ENCODE results near the gene TMEM126B.

TMEM126B gene

DNA sequence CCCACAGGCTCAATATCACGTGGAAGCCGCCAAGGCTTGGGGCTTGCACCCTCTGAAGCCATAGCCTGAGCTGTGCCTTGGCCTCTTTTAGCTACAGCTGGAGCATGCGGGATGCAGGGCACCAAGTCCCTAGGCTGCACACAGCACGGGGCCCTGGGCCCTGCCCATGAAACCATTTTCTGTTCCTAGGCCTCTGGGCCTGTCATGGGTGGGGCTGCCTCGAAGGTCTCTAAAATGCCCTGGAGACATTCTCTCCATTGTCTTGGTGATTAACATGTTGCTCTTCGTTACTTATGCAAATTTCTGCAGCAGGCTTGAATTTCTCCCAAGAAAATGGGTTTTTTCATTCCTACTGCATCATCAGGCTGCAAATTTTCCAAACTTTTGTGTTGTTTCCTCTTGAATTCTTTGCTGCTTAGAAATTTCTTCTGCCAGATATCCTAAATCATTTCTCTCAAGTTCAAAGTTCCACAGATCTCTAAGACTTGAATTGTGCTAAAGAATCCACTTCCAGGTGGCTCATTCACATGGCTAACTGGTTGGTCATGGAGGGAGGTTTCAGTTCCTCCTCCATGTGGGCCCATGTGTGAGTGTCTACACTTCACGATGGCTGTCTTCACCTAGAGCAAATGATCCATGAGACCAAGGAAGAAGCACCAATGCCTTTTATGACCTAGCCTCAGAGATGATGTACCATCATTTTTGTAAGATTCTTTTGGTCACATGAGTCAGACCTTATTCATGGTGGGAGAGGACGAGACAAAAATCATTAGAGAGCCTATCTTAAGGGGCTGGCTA is 43.9 kb downstream of the TMEM126B start:
- Histone ChIP-seq H3K27me3 (ENCODE audit: insufficient read depth, low read length, poor library complexity, severe bottlenecking) (peaks cover 25% of the 10 kb centered on the region), H4K20me1 (ENCODE audit: insufficient read depth, low read length, poor library complexity, severe bottlenecking) (no peaks in the 10 kb centered on the region), H3K4me2 (ENCODE audit: low read depth, low read length, poor library complexity, severe bottlenecking) (no peak overlapping the region), H3F3A (ENCODE audit: low read depth) (no peaks in the 10 kb centered on the region), H3K9ac (ENCODE audit: low read depth, low read length, poor library complexity, severe bottlenecking) (no peak overlapping the region), H3K4me3 (ENCODE audit: low read length, poor library complexity, severe bottlenecking) (no peak overlapping the region), H3K9me3 (ENCODE audit: insufficient read depth, low read depth, low read length) (0 out of 2 replicates have a peak, but pooled peaks cover 4% of the 10 kb centered on the region), H2AFZ (ENCODE audit: low read length) (no peak overlapping the region), H3K36me3 (ENCODE audit: insufficient read depth, low read length) (no peaks in the 10 kb centered on the region), H3K9me2 (replicated peaks; ENCODE audit: low read depth, low read length) (no peaks in the 10 kb centered on the region), H3K4me1 (ENCODE audit: insufficient read depth, low read length, poor library complexity, severe bottlenecking) (no peaks in the 10 kb centered on the region), H3K79me2 (ENCODE audit: insufficient read depth, low read length) (no peaks in the 10 kb centered on the region)
- TF ChIP-seq, protein P1, sequence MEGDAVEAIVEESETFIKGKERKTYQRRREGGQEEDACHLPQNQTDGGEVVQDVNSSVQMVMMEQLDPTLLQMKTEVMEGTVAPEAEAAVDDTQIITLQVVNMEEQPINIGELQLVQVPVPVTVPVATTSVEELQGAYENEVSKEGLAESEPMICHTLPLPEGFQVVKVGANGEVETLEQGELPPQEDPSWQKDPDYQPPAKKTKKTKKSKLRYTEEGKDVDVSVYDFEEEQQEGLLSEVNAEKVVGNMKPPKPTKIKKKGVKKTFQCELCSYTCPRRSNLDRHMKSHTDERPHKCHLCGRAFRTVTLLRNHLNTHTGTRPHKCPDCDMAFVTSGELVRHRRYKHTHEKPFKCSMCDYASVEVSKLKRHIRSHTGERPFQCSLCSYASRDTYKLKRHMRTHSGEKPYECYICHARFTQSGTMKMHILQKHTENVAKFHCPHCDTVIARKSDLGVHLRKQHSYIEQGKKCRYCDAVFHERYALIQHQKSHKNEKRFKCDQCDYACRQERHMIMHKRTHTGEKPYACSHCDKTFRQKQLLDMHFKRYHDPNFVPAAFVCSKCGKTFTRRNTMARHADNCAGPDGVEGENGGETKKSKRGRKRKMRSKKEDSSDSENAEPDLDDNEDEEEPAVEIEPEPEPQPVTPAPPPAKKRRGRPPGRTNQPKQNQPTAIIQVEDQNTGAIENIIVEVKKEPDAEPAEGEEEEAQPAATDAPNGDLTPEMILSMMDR (conservative IDR thresholded peaks at IDR 0.05; ENCODE audit: low read length) = no peak
- no peak for TF ChIP-seq EZH2phosphoT487 (IDR thresholded peaks at IDR 0.05; ENCODE audit: borderline replicate concordance)

DNA sequence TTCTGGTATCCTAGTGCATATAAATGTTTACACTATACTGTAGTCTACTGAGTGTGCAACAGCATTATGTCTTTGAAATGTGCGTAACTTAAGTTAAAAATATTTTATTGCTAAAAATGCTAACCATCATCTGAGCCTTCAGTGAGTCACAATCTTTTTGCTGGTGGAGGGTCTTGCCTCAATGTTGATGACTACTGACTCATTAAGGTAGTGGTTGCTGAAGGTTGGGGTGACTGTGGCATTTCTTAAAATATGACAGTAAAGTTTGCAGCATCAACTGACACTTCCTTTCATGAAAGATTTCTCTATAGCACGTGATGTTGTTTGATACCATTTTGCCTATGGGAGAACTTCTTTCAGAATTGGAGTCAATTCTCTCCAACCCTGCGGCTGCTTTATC is 45.0 kb downstream of the TMEM126B start:
- Histone ChIP-seq H3K9me3 (ENCODE audit: insufficient read depth, low read depth, low read length) (0 out of 2 replicates have a peak, but pooled peaks cover 4% of the 10 kb centered on the region), H3K36me3 (ENCODE audit: insufficient read depth, low read length) (no peaks in the 10 kb centered on the region), H3K9me2 (replicated peaks; ENCODE audit: low read depth, low read length) (no peaks in the 10 kb centered on the region)

DNA sequence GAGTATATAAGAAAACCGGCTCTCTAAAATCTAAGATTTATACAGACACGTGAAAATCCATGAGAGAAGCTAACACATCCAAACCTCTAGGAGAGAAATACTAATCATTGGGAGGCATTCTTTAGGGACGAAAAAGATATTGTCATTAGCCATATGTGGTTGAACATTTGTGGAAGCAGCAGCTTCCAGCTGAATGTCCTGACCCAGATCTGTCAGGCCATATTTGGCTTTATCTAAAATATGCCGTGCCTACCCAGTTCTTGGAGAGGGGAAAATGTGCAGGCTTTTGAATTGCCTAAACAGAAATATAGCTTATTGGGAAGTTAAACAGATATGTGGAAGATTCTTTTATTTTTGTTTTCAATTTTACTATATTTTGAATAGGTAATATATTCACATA is 51.2 kb downstream of the TMEM126B start:
- H3K9me3 ChIP-seq (ENCODE audit: insufficient read depth, low read depth, low read length) = no peaks in the 10 kb centered on the region
- H3K36me3 ChIP-seq (ENCODE audit: insufficient read depth, low read length) = no peaks in the 10 kb centered on the region
- TF ChIP-seq, protein P1 (conservative IDR thresholded peaks at IDR 0.05; ENCODE audit: low read length) = no peak
- no peaks in the 10 kb centered on the region for H3K4me1 ChIP-seq (ENCODE audit: insufficient read depth, low read length, poor library complexity, severe bottlenecking)
- H2AFZ ChIP-seq (ENCODE audit: low read length) = no peak overlapping the region
- no peak overlapping the region for H3K4me3 ChIP-seq (ENCODE audit: low read length, poor library complexity, severe bottlenecking)
- no peaks in the 10 kb centered on the region for H4K20me1 ChIP-seq (ENCODE audit: insufficient read depth, low read length, poor library complexity, severe bottlenecking)
- H3K9me2 ChIP-seq (replicated peaks; ENCODE audit: low read depth, low read length) = no peaks in the 10 kb centered on the region
- H3K4me2 ChIP-seq (ENCODE audit: low read depth, low read length, poor library complexity, severe bottlenecking) = no peak overlapping the region
- H3K9ac ChIP-seq (ENCODE audit: low read depth, low read length, poor library complexity, severe bottlenecking) = no peak overlapping the region
- no peaks in the 10 kb centered on the region for H3K79me2 ChIP-seq (ENCODE audit: insufficient read depth, low read length)
- peaks cover 11% of the 10 kb centered on the region for H3K27me3 ChIP-seq (ENCODE audit: insufficient read depth, low read length, poor library complexity, severe bottlenecking)
- no peaks in the 10 kb centered on the region for H3F3A ChIP-seq (ENCODE audit: low read depth)

More for the DNA sequence above, 45.0 kb downstream of the TMEM126B start:
- Histone ChIP-seq H3K4me2 (ENCODE audit: low read depth, low read length, poor library complexity, severe bottlenecking) (no peak overlapping the region), H2AFZ (ENCODE audit: low read length) (no peak overlapping the region), H3K9ac (ENCODE audit: low read depth, low read length, poor library complexity, severe bottlenecking) (no peak overlapping the region), H4K20me1 (ENCODE audit: insufficient read depth, low read length, poor library complexity, severe bottlenecking) (no peaks in the 10 kb centered on the region), H3K4me3 (ENCODE audit: low read length, poor library complexity, severe bottlenecking) (no peak overlapping the region), H3K4me1 (ENCODE audit: insufficient read depth, low read length, poor library complexity, severe bottlenecking) (no peaks in the 10 kb centered on the region), H3K27me3 (ENCODE audit: insufficient read depth, low read length, poor library complexity, severe bottlenecking) (peaks cover 29% of the 10 kb centered on the region), H3K79me2 (ENCODE audit: insufficient read depth, low read length) (no peaks in the 10 kb centered on the region), H3F3A (ENCODE audit: low read depth) (no peaks in the 10 kb centered on the region)
- no peak for TF ChIP-seq EZH2phosphoT487 (IDR thresholded peaks at IDR 0.05; ENCODE audit: borderline replicate concordance)
- TF ChIP-seq, protein P1 (conservative IDR thresholded peaks at IDR 0.05; ENCODE audit: low read length) = no peak
